ENCODE results near the gene APOL3.
"Not testable (repeated sequence)": the region's sequence is repeated elsewhere in the genome, so short reads cannot be mapped to it uniquely, and the experiment has no call there.

- TF ChIP-seq POLR2A, CTCF (IDR thresholded peaks at IDR 0.05): not testable (repeated sequence)
Measured at GRCh38 chr22:36152821-36153220, 7.7 kb downstream of the APOL3 start.
